Nephron (organoid): ENCODE data around the gene TYK2.
A peak's percentile ranks its signal among the peaks of the same experiment; 100 is the strongest.

Experiments used
- H3K27ac Mint-ChIP-seq, 3 experiments: 2 replicates each; pipeline ENCODE4 v1.8.0; 2020; ENCODE audit warnings: mixed read lengths in 3 of 3, mild to moderate bottlenecking in 2 of 3, moderate library complexity in 1 of 3
- H3K27me3 Mint-ChIP-seq: 2 replicates; pipeline ENCODE4 v1.8.0; 2021; ENCODE audit warnings: low read depth, mild to moderate bottlenecking, moderate library complexity, mixed read lengths
- H3K36me3 Mint-ChIP-seq: 2 replicates; pipeline ENCODE4 v1.8.0; 2020; ENCODE audit warnings: low read depth, mixed read lengths
- H3K4me1 Mint-ChIP-seq: 2 replicates; pipeline ENCODE4 v1.8.0; 2020; ENCODE audit warnings: mixed read lengths
- H3K4me3 Mint-ChIP-seq, 3 experiments: 2 replicates each; pipeline ENCODE4 v1.8.0; 2020; ENCODE audit warnings: mild to moderate bottlenecking in 3 of 3, mixed read lengths in 3 of 3, moderate library complexity in 2 of 3
- H3K9me3 Mint-ChIP-seq: 2 replicates; pipeline ENCODE4 v1.8.0; 2020; ENCODE audit warnings: mixed read lengths
- TF ChIP-seq, protein P1 (sequence below), 3 experiments: fragments of 200-600 bp; sonication (generic); IDR thresholded peaks; one replicate each; pipeline ENCODE4 v1.5.0; 2021; ENCODE audit warnings: antibody characterized with exemption in 3 of 3; ENCODE audit not compliant: unreplicated experiment in 3 of 3

Gene TYK2

DNA sequence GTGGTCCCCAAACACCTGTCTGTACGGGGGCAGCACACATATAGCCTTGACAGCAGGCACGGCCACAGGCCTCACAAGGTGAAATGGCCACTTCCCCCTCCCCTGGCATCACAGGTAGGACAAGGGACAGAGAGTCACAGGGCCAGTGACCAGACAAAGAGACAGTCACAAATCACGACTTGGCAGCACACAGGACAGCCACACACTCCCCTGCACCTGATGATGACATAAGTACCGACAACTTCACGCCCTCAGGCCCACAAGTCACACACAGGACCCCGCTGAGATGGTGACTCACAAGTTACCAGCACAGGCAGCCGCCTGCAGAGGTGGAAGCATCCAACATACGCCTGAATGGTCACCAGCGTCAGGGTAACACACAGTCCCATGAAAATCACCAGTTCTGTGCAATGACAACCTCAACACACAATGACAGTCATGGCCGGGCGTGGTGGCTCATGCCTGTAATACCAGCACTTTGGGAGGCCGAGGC, 16.5 kb downstream of the TYK2 start:
- H3K27ac Mint-ChIP-seq, result no peak overlapping the region
- H3K36me3 Mint-ChIP-seq, result peaks cover 55% of the 10 kb centered on the region
- H3K4me1 Mint-ChIP-seq, result no peaks in the 10 kb centered on the region
- H3K27me3 Mint-ChIP-seq, result no peaks in the 10 kb centered on the region
- H3K4me3 Mint-ChIP-seq, result no peak overlapping the region
- H3K9me3 Mint-ChIP-seq, result no peaks in the 10 kb centered on the region
- TF ChIP-seq, protein P1, sequence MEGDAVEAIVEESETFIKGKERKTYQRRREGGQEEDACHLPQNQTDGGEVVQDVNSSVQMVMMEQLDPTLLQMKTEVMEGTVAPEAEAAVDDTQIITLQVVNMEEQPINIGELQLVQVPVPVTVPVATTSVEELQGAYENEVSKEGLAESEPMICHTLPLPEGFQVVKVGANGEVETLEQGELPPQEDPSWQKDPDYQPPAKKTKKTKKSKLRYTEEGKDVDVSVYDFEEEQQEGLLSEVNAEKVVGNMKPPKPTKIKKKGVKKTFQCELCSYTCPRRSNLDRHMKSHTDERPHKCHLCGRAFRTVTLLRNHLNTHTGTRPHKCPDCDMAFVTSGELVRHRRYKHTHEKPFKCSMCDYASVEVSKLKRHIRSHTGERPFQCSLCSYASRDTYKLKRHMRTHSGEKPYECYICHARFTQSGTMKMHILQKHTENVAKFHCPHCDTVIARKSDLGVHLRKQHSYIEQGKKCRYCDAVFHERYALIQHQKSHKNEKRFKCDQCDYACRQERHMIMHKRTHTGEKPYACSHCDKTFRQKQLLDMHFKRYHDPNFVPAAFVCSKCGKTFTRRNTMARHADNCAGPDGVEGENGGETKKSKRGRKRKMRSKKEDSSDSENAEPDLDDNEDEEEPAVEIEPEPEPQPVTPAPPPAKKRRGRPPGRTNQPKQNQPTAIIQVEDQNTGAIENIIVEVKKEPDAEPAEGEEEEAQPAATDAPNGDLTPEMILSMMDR (IDR thresholded peaks at IDR 0.05; ENCODE audit: unreplicated experiment in 3 of 3), result no peak

DNA sequence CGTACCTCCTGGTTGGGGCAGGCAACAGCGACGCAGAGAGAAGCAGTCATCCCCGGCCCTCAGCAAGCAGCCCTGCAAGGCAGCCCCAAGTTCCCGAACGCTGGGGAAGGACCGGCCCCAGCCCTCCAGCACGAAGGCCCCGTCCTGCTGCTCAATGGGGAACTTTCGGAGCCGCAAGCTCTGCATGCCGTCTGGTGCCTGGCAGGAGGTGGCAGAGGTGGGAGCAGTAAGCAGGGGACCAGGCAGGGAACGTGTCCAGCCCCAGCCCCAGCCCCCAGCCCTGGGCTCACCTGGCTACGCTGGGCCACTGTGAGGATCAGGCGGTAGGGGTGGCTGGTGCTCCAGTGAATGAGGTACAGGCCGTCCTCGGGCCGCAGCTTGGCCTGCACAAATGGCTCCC, 18.1 kb downstream of the TYK2 start:
- Mint-ChIP-seq H3K27ac (no peak overlapping the region), H3K9me3 (no peaks in the 10 kb centered on the region), H3K4me1 (no peaks in the 10 kb centered on the region), H3K4me3 (no peak overlapping the region), H3K27me3 (no peaks in the 10 kb centered on the region), H3K36me3 (peaks cover 46% of the 10 kb centered on the region)
- TF ChIP-seq, protein P1 (IDR thresholded peaks at IDR 0.05; ENCODE audit: unreplicated experiment in 3 of 3), result no peak

DNA sequence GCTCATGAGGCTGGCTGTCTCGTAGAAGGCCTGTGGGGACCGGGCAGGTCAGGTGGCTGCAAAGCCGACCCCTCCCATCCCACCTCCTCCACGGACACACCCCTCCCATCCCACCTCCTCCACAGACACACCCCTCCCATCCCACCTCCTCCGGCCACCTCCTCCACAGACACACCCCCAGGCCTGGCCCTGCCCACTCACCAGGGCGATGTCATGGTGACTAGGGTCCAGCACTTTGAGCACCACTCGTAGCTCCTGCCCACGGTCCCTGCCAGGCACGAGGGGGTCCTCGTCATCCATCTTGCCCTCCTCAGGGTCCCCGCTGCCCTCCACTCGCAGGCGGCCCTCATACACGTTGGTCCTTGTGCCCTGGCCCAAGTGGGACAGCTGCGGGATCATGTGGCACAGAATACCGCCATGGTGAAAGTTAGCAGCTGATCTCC, 18.8 kb downstream of the TYK2 start:
- TF ChIP-seq, protein P1 (IDR thresholded peaks at IDR 0.05; ENCODE audit: unreplicated experiment in 3 of 3), result no peak
- Mint-ChIP-seq H3K36me3 (peaks cover 40% of the 10 kb centered on the region), H3K9me3 (no peaks in the 10 kb centered on the region), H3K4me1 (no peaks in the 10 kb centered on the region), H3K27ac (no peak overlapping the region), H3K4me3 (no peak overlapping the region), H3K27me3 (no peaks in the 10 kb centered on the region)

DNA sequence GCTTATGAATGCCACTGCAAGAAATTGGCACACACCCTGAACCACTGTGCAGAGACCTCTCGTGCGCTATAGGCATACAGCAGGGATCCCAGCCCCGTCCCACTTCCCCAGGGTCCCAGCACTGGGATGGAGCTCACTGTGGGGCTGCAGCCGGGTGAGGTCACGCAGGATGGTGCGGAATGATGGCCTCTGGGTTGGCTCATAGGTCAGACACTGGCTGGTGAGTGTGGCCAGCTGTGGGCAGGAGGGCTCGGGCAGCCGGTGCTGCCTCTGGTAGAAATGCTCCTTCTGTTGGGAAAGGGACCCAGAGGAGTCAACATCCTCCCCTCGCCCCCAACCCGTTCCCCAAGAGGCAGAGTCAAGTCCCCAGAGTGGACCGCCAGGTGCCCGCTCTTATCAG, 23.9 kb downstream of the TYK2 start:
- no peaks in the 10 kb centered on the region for H3K27me3 Mint-ChIP-seq
- peaks cover 36% of the 10 kb centered on the region for H3K36me3 Mint-ChIP-seq
- H3K9me3 Mint-ChIP-seq, result no peaks in the 10 kb centered on the region
- H3K27ac Mint-ChIP-seq, result no peak overlapping the region
- TF ChIP-seq, protein P1 (IDR thresholded peaks at IDR 0.05; ENCODE audit: unreplicated experiment in 3 of 3), result no peak
- no peak overlapping the region for H3K4me3 Mint-ChIP-seq
- no peaks in the 10 kb centered on the region for H3K4me1 Mint-ChIP-seq

DNA sequence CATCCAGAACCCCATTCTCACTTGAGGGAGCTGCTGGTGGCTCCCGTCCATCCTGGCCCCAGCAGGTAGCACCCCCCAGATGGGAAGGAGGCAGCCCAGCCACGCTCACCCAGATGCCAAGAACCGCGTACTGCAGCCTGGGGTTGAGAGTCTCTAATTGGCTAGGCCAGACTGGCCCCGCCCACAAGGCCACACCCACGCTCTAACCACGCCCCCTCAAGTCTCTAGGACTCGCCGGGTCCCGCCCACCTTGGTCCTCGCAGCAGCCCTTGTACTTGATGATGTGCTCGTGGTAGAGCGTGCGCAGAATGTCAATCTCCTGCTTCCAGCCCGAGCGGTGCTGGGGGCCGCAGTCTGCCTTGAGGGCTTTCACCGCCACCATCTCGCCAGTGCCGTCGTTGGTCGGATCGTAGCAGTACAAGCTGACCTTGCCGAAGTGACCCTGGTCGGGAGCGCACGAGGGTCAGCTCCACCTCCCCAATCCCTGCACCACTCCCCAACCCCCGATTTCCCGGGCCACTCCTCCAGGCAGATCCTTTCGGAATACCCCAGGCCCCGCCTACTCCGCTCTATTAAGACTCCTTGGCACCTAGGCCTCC, 26.5 kb downstream of the TYK2 start:
- Mint-ChIP-seq H3K36me3 (peaks cover 31% of the 10 kb centered on the region), H3K9me3 (no peaks in the 10 kb centered on the region), H3K4me1 (no peaks in the 10 kb centered on the region), H3K4me3 (peak overlapping the region; percentile 30 to 72 (median 59)), H3K27ac (peak overlapping the region in 1 of 3 experiments; percentile 87), H3K27me3 (no peaks in the 10 kb centered on the region)
- TF ChIP-seq, protein P1 (IDR thresholded peaks at IDR 0.05; ENCODE audit: unreplicated experiment in 3 of 3), result no peak
